K562 (cell line): ENCODE data around the gene ANO4. TPM values are rescaled to one million over a fixed set of nuclear protein-coding genes. Genes with fewer than 3 reads are reported as not detected.

ENCODE experiments used
- ATAC-seq: fragments of 200-7000 bp; cut with Tn5 transposase; 3 replicates; pipeline ENCODE4 v1.9.1; 2020; ENCODE audit warnings: moderate library complexity
- BruUV-seq: library from RNA; stranded (reverse); fragments of 400-500 nt; replicated peaks from 2 replicates; lab custom pipeline; 2021; lab: Mats Ljungman, UMichigan
- CTCF ChIA-PET: fragments of 300-600 bp; formaldehyde crosslinking; extraction: SDS; loops from one replicate; lab custom pipeline; 2021; ENCODE audit warnings: low intra/inter-chr PET ratio; lab: Yijun Ruan, JAX
- POLR2A ChIA-PET: fragments of 300-600, 350-650 bp; sonication (Branson Sonifier 250); formaldehyde crosslinking; extraction: SDS; loops from one replicate; lab custom pipeline; 2021; ENCODE audit warnings: antibody characterized with exemption, inconsistent platforms; lab: Yijun Ruan, JAX
- DNase-seq, 4 experiments: peaks; one replicate each; pipeline versions ENCODE4 v3.0.0 to v3.0.0-alpha.2; 2011 to 2018; ENCODE audit warnings: low spot score in 3 of 4, mixed read lengths in 3 of 4; ENCODE audit errors: extremely low read depth in 1 of 4
- FAIRE-seq: peaks from 2 replicates; lab custom pipeline; 2011; peaks lifted over from hg19 to GRCh38; lab: Jason Lieb, UNC
- H2AFZ ChIP-seq: 2 replicates; pipeline ENCODE4 v1.6.0; 2011; ENCODE audit warnings: low read depth, low read length, control low read depth, inconsistent platforms
- H3K27ac ChIP-seq: fragments of 200-600 bp; 3 replicates; pipeline ENCODE4 v1.8.0; 2011; ENCODE audit warnings: low read depth, mild to moderate bottlenecking, control low read depth, inconsistent platforms, low read length, moderate library complexity, mixed read lengths; ENCODE audit errors: extremely low read depth
- H3K27me3 ChIP-seq, 2 experiments: fragments of 300-600 bp in 1 of 2; 2 replicates in 1 of 2; 3 replicates in 1 of 2; pipeline versions ENCODE4 v1.6.0 to v1.8.0; 2011; ENCODE audit warnings: inconsistent platforms in 2 of 2, low read length in 2 of 2, mild to moderate bottlenecking in 1 of 2, mixed read lengths in 1 of 2, moderate library complexity in 1 of 2; ENCODE audit not compliant: control insufficient read depth in 2 of 2, insufficient read depth in 2 of 2
- H3K36me3 ChIP-seq: fragments of 300-600 bp; 3 replicates; pipeline ENCODE4 v1.8.0; 2011; ENCODE audit warnings: mild to moderate bottlenecking, low read length, inconsistent platforms; ENCODE audit not compliant: control insufficient read depth, insufficient read depth
- H3K4me1 ChIP-seq, 2 experiments: fragments of 200-600 bp in 1 of 2; replicated peaks in 1 of 2; 2 replicates in 1 of 2; 3 replicates in 1 of 2; pipeline versions ENCODE4 v1.5.1 to v1.8.0; 2011; ENCODE audit warnings: inconsistent platforms in 2 of 2, low read length in 2 of 2, mild to moderate bottlenecking in 1 of 2, mixed read lengths in 1 of 2, moderate library complexity in 1 of 2; ENCODE audit not compliant: control insufficient read depth in 2 of 2, insufficient read depth in 2 of 2
- H3K4me2 ChIP-seq: 2 replicates; pipeline ENCODE4 v1.6.1; 2011; ENCODE audit warnings: low read length, control low read depth, inconsistent platforms, mixed read lengths; ENCODE audit not compliant: insufficient read depth
- H3K4me3 ChIP-seq: fragments of 200-600 bp; sonication (generic), shearing (Covaris generic); 2 replicates; pipeline ENCODE4 v1.5.1; 2016; ENCODE audit warnings: control low read depth, inconsistent platforms
- H3K79me2 ChIP-seq: fragments of 200-600 bp; 3 replicates; pipeline ENCODE4 v1.8.0; 2011; ENCODE audit warnings: low read length, inconsistent platforms; ENCODE audit not compliant: control insufficient read depth, insufficient read depth
- H3K9ac ChIP-seq, 2 experiments: 2 replicates each; pipeline versions ENCODE4 v1.6.0 to v1.6.1; 2011; ENCODE audit warnings: low read depth in 2 of 2, low read length in 2 of 2, control low read depth in 1 of 2, inconsistent platforms in 1 of 2, mild to moderate bottlenecking in 1 of 2, mixed read lengths in 1 of 2; ENCODE audit not compliant: insufficient read depth in 1 of 2
- H3K9me1 ChIP-seq: one replicate; pipeline ENCODE4 v1.6.0; 2011; ENCODE audit warnings: inconsistent platforms, mild to moderate bottlenecking, low read length, moderate library complexity; ENCODE audit not compliant: control insufficient read depth, insufficient read depth
- H3K9me3 ChIP-seq: replicated peaks from 2 replicates; pipeline ENCODE4 v1.5.1; 2011; ENCODE audit warnings: low read depth, low read length, inconsistent platforms; ENCODE audit not compliant: control insufficient read depth, insufficient read depth
- H4K20me1 ChIP-seq: replicated peaks from 2 replicates; pipeline ENCODE4 v1.6.1; 2011; ENCODE audit warnings: low read length, inconsistent platforms, mixed read lengths; ENCODE audit not compliant: control insufficient read depth, insufficient read depth
- CXXC5 ChIP-seq: fragments of 250-450 bp; sonication (Bioruptor Pico); IDR thresholded peaks from 2 replicates; pipeline ENCODE4 v1.8.0; 2022; ENCODE audit warnings: inconsistent platforms, mild to moderate bottlenecking, moderate library complexity
- ILF3 ChIP-seq: fragments of 450-650 bp; IDR thresholded peaks from 2 replicates; pipeline ENCODE4 v1.6.1; 2018; ENCODE audit warnings: antibody characterized with exemption, mild to moderate bottlenecking, moderate library complexity, borderline replicate concordance
- NEUROD1 ChIP-seq: fragments of 150-350 bp; IDR thresholded peaks from 2 replicates; pipeline ENCODE4 v1.6.1; 2014; ENCODE audit warnings: borderline replicate concordance, low read length, low read depth; ENCODE audit not compliant: partially characterized antibody
- SIRT6 ChIP-seq: IDR thresholded peaks from one replicate; pipeline ENCODE4 v1.6.1; 2012; ENCODE audit warnings: low read depth, mild to moderate bottlenecking, control low read depth, inconsistent platforms, low read length, moderate library complexity
- WGBS: fragments of 100-300 bp; shearing (Covaris generic); methylation state at CpG from one replicate; pipeline ENCODE4 v1.1.6; 2016; ENCODE audit warnings: low coverage, mixed read lengths; ENCODE audit not compliant: insufficient coverage; ENCODE audit errors: missing lambda C conversion rate; 5-methylcytosine and 5-hydroxymethylcytosine counted together
- in situ Hi-C: fragments of 300-500 bp; cut with MboI; formaldehyde crosslinking; loops from 4 replicates; pipeline ENCODE4 v1.15.0; 2018; ENCODE audit warnings: inconsistent platforms, mixed read lengths
- intact Hi-C: fragments of 100-400 bp; cut with micrococcal nuclease; formaldehyde crosslinking; loops from 2 replicates; pipeline ENCODE4 v1.14.2; 2022
- polyA plus RNA-seq, 8 experiments: library from polyadenylated mRNA; depleted of rRNA in 4 of 8; stranded (reverse) in 5 of 8; unstranded in 3 of 8; fragments of >200 nt; fragmentation: Nextera tagmentation in 2 of 8; fragmentation: Illumina TruSeq in 1 of 8; extraction: Ambion mirVana in 2 of 8; extraction: Trizol in 1 of 8; gene quantifications; 2 replicates each; pipeline versions ENCODE4 v1.2.1 to v1.2.3, GENCODE V29; 2011 to 2014; ENCODE audit warnings: inconsistent platforms in 1 of 8, missing spikeins in 1 of 8
- total RNA-seq, 7 experiments: library from RNA; depleted of rRNA in 6 of 7; stranded (reverse); fragments of >200 nt in 6 of 7; fragmentation: Illumina TruSeq in 2 of 7; extraction: Trizol in 2 of 7; gene quantifications; 2 replicates each; pipeline versions ENCODE4 v1.2.1 to v1.2.3, GENCODE V29; 2011 to 2021; ENCODE audit warnings: low replicate concordance in 1 of 7

ANO4 gene
- total and polyA plus RNA-seq, 9 of the 15 experiments (the other 6 are each of a cell fraction or from before 2014, with no cell fraction given): not detected

GRCh38 chr12:100830003-100830795, 35.6 kb downstream of the ANO4 start:
- H3K79me2 ChIP-seq: no peaks in the 10 kb centered on the region
- no peak overlapping the region for H3K4me3 ChIP-seq
- H4K20me1 ChIP-seq: no peaks in the 10 kb centered on the region
- no peaks in the 10 kb centered on the region for H3K9me1 ChIP-seq
- ChIA-PET CTCF (no interaction called here), POLR2A (no interaction called here)
- no TSS peak for BruUV-seq
- H2AFZ ChIP-seq: no peak overlapping the region
- FAIRE-seq (no peak), ATAC-seq (no peak), DNase-seq (no peak)
- H3K9me3 ChIP-seq: no peaks in the 10 kb centered on the region
- H3K4me1 ChIP-seq: no peaks in the 10 kb centered on the region
- no peaks in the 10 kb centered on the region for H3K36me3 ChIP-seq
- no peak overlapping the region for H3K4me2 ChIP-seq
- intact Hi-C loops (no loop called here), in situ Hi-C loops (no loop called here)
- H3K27ac ChIP-seq: no peak overlapping the region
- TF ChIP-seq CXXC5 (CRISPR knock-in tag) (no peak), SIRT6 (no peak), ILF3 (no peak)
- H3K9ac ChIP-seq: no peak overlapping the region
- H3K27me3 ChIP-seq: no peaks in the 10 kb centered on the region
- WGBS: 0% methylated on average over 6 of the region's 6 CpGs

DNA sequence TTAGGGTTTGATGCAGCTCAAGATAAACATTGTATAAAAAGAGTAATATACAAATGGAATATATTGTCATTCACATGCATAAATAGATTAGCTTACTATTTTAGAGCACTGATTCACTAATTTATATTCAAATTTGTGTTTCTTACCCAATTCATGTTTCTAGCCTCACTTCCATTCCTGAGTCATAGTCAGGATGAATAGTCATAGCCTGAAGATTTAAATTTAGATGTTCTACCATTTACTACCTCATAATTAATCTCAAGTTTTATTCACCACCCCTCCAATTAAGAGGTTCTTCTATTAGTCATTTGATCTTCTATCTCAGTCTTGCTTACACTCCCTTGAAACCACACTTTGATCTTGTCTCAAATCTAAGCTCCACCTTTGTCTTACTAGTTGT, 38.7 kb downstream of the ANO4 start:
- DNase-seq (no peak), ATAC-seq (no peak), FAIRE-seq (no peak)
- Histone ChIP-seq H2AFZ (no peak overlapping the region), H3K4me2 (no peak overlapping the region), H3K9me3 (no peaks in the 10 kb centered on the region), H3K9ac (no peak overlapping the region), H3K4me3 (no peak overlapping the region), H4K20me1 (no peaks in the 10 kb centered on the region), H3K9me1 (no peaks in the 10 kb centered on the region), H3K36me3 (no peaks in the 10 kb centered on the region), H3K27ac (no peak overlapping the region), H3K79me2 (no peaks in the 10 kb centered on the region), H3K4me1 (no peaks in the 10 kb centered on the region), H3K27me3 (no peaks in the 10 kb centered on the region)
- in situ Hi-C loops (no loop called here), intact Hi-C loops (no loop called here)
- ChIA-PET POLR2A (no interaction called here), CTCF (no interaction called here)
- no peak for TF ChIP-seq NEUROD1
- no TSS peak for BruUV-seq
